ENCODE data around the gene PCNT. TPM values are rescaled to one million over a fixed set of nuclear protein-coding genes. Genes with fewer than 3 reads are reported as not detected.

The PCNT gene
- total RNA-seq, 3 donors from 2014 or later = 25.2 to 31.0 (median 28.5) TPM

GRCh38 chr21:46376856-46377453 lies 53.0 kb downstream of the PCNT start:
- intact Hi-C loops (cut with DNase I; ENCODE audit: low total_unique reads) = no loop called here
- no peak for TF ChIP-seq POLR2AphosphoS5 (IDR thresholded peaks at IDR 0.05)
- Histone ChIP-seq H3K4me1 (no peaks in the 10 kb centered on the region), H3K4me3 (no peak overlapping the region), H3K9me3 (no peaks in the 10 kb centered on the region), H3K27ac (no peak overlapping the region), H3K36me3 (no peaks in the 10 kb centered on the region), H3K27me3 (no peaks in the 10 kb centered on the region)
- DNase-seq (ENCODE audit: low spot score in 2 of 2) = no peak

- intact Hi-C loops (cut with DNase I; ENCODE audit: low total_unique reads) = no loop called here
- Histone ChIP-seq H3K9me3 (no peaks in the 10 kb centered on the region), H3K4me1 (no peaks in the 10 kb centered on the region), H3K4me3 (peak overlapping the region in 1 of 3 donors; percentile 15), H3K36me3 (no peaks in the 10 kb centered on the region), H3K27me3 (no peaks in the 10 kb centered on the region), H3K27ac (no peak overlapping the region)
- TF ChIP-seq POLR2AphosphoS5 (IDR thresholded peaks at IDR 0.05) = no peak
- no peak for TF ChIP-seq POLR2A (IDR thresholded peaks at IDR 0.05)
- TF ChIP-seq CTCF (IDR thresholded peaks at IDR 0.05) = no peak
- peak in 1 of 2 donors; percentile 26 for DNase-seq (ENCODE audit: low spot score in 2 of 2)
Measured at GRCh38 chr21:46377789-46378188, 53.8 kb downstream of the PCNT start.

GRCh38 chr21:46379105-46379504 lies 55.1 kb downstream of the PCNT start:
- Histone ChIP-seq H3K36me3 (no peaks in the 10 kb centered on the region), H3K27ac (no peak overlapping the region), H3K4me3 (no peak overlapping the region), H3K4me1 (no peaks in the 10 kb centered on the region), H3K27me3 (no peaks in the 10 kb centered on the region), H3K9me3 (no peaks in the 10 kb centered on the region)
- TF ChIP-seq POLR2AphosphoS5 (IDR thresholded peaks at IDR 0.05) (no peak), CTCF (IDR thresholded peaks at IDR 0.05) (no peak), POLR2A (IDR thresholded peaks at IDR 0.05) (no peak)
- DNase-seq (ENCODE audit: low spot score in 2 of 2) = no peak
- intact Hi-C loops (cut with DNase I; ENCODE audit: low total_unique reads) = no loop called here

- no peaks in the 10 kb centered on the region for H3K36me3 ChIP-seq
- H3K4me1 ChIP-seq = no peaks in the 10 kb centered on the region
- H3K27ac ChIP-seq = no peak overlapping the region
- TF ChIP-seq CTCF (IDR thresholded peaks at IDR 0.05) (no peak), POLR2AphosphoS5 (IDR thresholded peaks at IDR 0.05) (no peak), POLR2A (IDR thresholded peaks at IDR 0.05) (no peak)
- no peaks in the 10 kb centered on the region for H3K27me3 ChIP-seq
- DNase-seq (ENCODE audit: low spot score in 2 of 2) = no peak
- no peaks in the 10 kb centered on the region for H3K9me3 ChIP-seq
- intact Hi-C loops (cut with DNase I; ENCODE audit: low total_unique reads) = no loop called here
- no peak overlapping the region for H3K4me3 ChIP-seq
Measured at GRCh38 chr21:46379691-46380090, 55.7 kb downstream of the PCNT start.

GRCh38 chr21:46381541-46381940 lies 57.6 kb downstream of the PCNT start:
- Histone ChIP-seq H3K9me3 (no peaks in the 10 kb centered on the region), H3K27ac (no peak overlapping the region), H3K4me1 (no peaks in the 10 kb centered on the region), H3K36me3 (no peaks in the 10 kb centered on the region), H3K27me3 (no peaks in the 10 kb centered on the region), H3K4me3 (no peak overlapping the region)
- DNase-seq (ENCODE audit: low spot score in 2 of 2) = no peak
- intact Hi-C loops (cut with DNase I; ENCODE audit: low total_unique reads) = no loop called here
- TF ChIP-seq POLR2AphosphoS5 (IDR thresholded peaks at IDR 0.05) (no peak), CTCF (IDR thresholded peaks at IDR 0.05) (no peak), POLR2A (IDR thresholded peaks at IDR 0.05) (no peak)

- no peak for DNase-seq (ENCODE audit: low spot score in 2 of 2)
- H3K4me3 ChIP-seq = no peak overlapping the region
- no peaks in the 10 kb centered on the region for H3K27me3 ChIP-seq
- no peaks in the 10 kb centered on the region for H3K36me3 ChIP-seq
- no peak for TF ChIP-seq POLR2AphosphoS5 (IDR thresholded peaks at IDR 0.05)
- intact Hi-C loops (cut with DNase I; ENCODE audit: low total_unique reads) = no loop called here
- H3K27ac ChIP-seq = no peak overlapping the region
- H3K4me1 ChIP-seq = no peaks in the 10 kb centered on the region
- H3K9me3 ChIP-seq = no peaks in the 10 kb centered on the region
Measured at GRCh38 chr21:46384556-46384955, 60.6 kb downstream of the PCNT start.

Measured in breast epithelium (tissue), 4 donors.